OCI-LY7 (cell line): Measurements from ENCODE around the gene NFATC2.

ENCODE experiments used
- CTCF ChIP-seq: fragments of 200-600 bp; sonication (generic); conservative IDR thresholded peaks from 2 replicates; pipeline ENCODE4 v1.5.1; 2014; ENCODE audit warnings: mild to moderate bottlenecking, antibody characterized with exemption, low read length, moderate library complexity, mixed read lengths
- EZH2phosphoT487 ChIP-seq: fragments of 200-600 bp; sonication (generic); IDR thresholded peaks from 2 replicates; pipeline ENCODE4 v1.6.1; 2018; ENCODE audit warnings: low read depth, borderline replicate concordance, mild to moderate bottlenecking, mixed run types, antibody characterized with exemption, low read length, moderate library complexity, mixed read lengths

GRCh38 chr20:51490635-51491034 is 51.9 kb downstream of the NFATC2 start:
- TF ChIP-seq CTCF (no peak), EZH2phosphoT487 (no peak)
